Loucy (cell line): Measurements from ENCODE around the gene VPS37C.

Experiments
- H2AFZ ChIP-seq: fragments of 200-600 bp; sonication (generic); 2 replicates; pipeline ENCODE4 v1.6.0; 2016; ENCODE audit warnings: antibody characterized with exemption, mild to moderate bottlenecking, low read length, moderate library complexity
- H3F3A ChIP-seq: fragments of 200-600 bp; 2 replicates; pipeline ENCODE4 v1.6.0; 2016; ENCODE audit warnings: antibody characterized with exemption, low read depth, mild to moderate bottlenecking
- H3K27me3 ChIP-seq: fragments of 200-600 bp; sonication (generic); 2 replicates; pipeline ENCODE4 v1.6.1; 2014; ENCODE audit warnings: low read length, mild to moderate bottlenecking; ENCODE audit not compliant: insufficient read depth, poor library complexity, severe bottlenecking
- H3K36me3 ChIP-seq: fragments of 200-600 bp; sonication (generic); 2 replicates; pipeline ENCODE4 v1.6.1; 2016; ENCODE audit warnings: low read length; ENCODE audit not compliant: insufficient read depth
- H3K4me1 ChIP-seq: fragments of 200-600 bp; sonication (generic); 2 replicates; pipeline ENCODE4 v1.5.1; 2014; ENCODE audit warnings: low read length, mild to moderate bottlenecking; ENCODE audit not compliant: insufficient read depth, poor library complexity, severe bottlenecking
- H3K4me2 ChIP-seq: fragments of 200-600 bp; sonication (generic); 2 replicates; pipeline ENCODE4 v1.6.0; 2014; ENCODE audit warnings: antibody characterized with exemption, low read length, low read depth, mild to moderate bottlenecking; ENCODE audit not compliant: poor library complexity, severe bottlenecking
- H3K4me3 ChIP-seq: fragments of 200-600 bp; sonication (generic); 2 replicates; pipeline ENCODE4 v1.5.1; 2014; ENCODE audit warnings: low read length, mild to moderate bottlenecking, mixed read lengths; ENCODE audit not compliant: poor library complexity, severe bottlenecking
- H3K79me2 ChIP-seq: fragments of 200-600 bp; sonication (generic); 2 replicates; pipeline ENCODE4 v1.6.1; 2014; ENCODE audit warnings: low read length; ENCODE audit not compliant: insufficient read depth
- H3K9ac ChIP-seq: fragments of 200-600 bp; sonication (generic); 2 replicates; pipeline ENCODE4 v1.6.0; 2014; ENCODE audit warnings: mild to moderate bottlenecking, low read depth, low read length, moderate library complexity; ENCODE audit not compliant: poor library complexity, severe bottlenecking
- H3K9me2 ChIP-seq: fragments of 200-600 bp; sonication (generic); replicated peaks from 2 replicates; pipeline ENCODE4 v1.6.1; 2016; ENCODE audit warnings: low read depth, low read length, mixed read lengths
- H3K9me3 ChIP-seq: fragments of 200-600 bp; sonication (generic); 2 replicates; pipeline ENCODE4 v1.6.1; 2014; ENCODE audit warnings: mild to moderate bottlenecking, antibody characterized with exemption, low read length, low read depth; ENCODE audit not compliant: insufficient read depth
- H4K20me1 ChIP-seq: fragments of 200-600 bp; sonication (generic); 2 replicates; pipeline ENCODE4 v1.6.0; 2014; ENCODE audit warnings: antibody characterized with exemption, low read length, mild to moderate bottlenecking; ENCODE audit not compliant: insufficient read depth, poor library complexity, severe bottlenecking
- EZH2phosphoT487 ChIP-seq: fragments of 200-600 bp; IDR thresholded peaks from 2 replicates; pipeline ENCODE4 v1.6.1; 2018; ENCODE audit warnings: antibody characterized with exemption, mild to moderate bottlenecking, moderate library complexity, borderline replicate concordance
- TF ChIP-seq, protein P1 (sequence below): fragments of 200-600 bp; sonication (generic); conservative IDR thresholded peaks from 2 replicates; pipeline ENCODE4 v1.5.1; 2014; ENCODE audit warnings: mild to moderate bottlenecking, antibody characterized with exemption, low read length

Gene VPS37C

GRCh38 chr11:61160487-61161189 is 588 bp downstream of the VPS37C start:
- peak overlapping the region; percentile 83 for H3K9ac ChIP-seq
- peak overlapping the region; percentile 84 for H2AFZ ChIP-seq
- H3K9me3 ChIP-seq = no peaks in the 10 kb centered on the region

DNA sequence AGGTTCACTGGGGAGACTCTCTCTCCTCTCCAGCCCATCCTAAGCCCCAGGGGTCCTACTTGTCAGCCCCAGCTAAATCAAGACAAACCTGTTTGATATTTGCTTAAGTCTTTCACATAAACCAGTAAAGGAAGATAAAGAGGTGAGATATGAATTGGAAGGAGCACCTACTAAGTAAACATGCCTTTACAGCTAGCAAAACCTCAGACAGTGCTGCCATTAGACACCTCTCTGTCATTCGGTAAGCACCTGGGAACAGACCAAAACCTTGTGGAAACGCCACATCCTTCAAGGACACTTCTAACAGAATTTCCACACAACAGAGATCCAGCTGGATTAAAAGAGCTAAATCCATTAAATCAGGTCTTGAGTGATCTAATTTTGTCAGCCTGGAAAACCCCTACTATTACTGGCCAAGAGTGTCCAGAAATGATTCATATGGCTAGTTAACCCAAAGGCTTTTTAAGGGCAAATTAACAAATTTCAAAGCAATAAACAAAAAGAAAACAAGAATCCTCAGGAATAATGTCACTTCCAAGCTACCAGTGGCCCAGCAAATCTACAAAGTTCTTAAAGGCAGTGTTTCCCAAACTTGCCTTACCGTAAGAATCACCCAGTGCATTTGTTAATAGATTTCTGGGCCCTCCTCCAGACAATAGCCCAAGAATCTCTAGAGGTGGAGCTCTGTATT is 2.4 kb downstream of the VPS37C start:
- Histone ChIP-seq H3K79me2 (peaks cover 6% of the 10 kb centered on the region; the same call in 1 of the 2 replicates), H3K9me2 (no peaks in the 10 kb centered on the region), H3F3A (peaks cover 12% of the 10 kb centered on the region; the same call in 1 of the 2 replicates), H3K36me3 (no peaks in the 10 kb centered on the region), H3K4me2 (peak overlapping the region; percentile 1), H3K9ac (no peak overlapping the region), H3K4me3 (no peak overlapping the region), H4K20me1 (no peaks in the 10 kb centered on the region), H3K9me3 (peaks cover 12% of the 10 kb centered on the region; the same call in 1 of the 2 replicates), H2AFZ (no peak overlapping the region), H3K27me3 (no peaks in the 10 kb centered on the region), H3K4me1 (peaks cover 22% of the 10 kb centered on the region)
- TF ChIP-seq, protein P1, sequence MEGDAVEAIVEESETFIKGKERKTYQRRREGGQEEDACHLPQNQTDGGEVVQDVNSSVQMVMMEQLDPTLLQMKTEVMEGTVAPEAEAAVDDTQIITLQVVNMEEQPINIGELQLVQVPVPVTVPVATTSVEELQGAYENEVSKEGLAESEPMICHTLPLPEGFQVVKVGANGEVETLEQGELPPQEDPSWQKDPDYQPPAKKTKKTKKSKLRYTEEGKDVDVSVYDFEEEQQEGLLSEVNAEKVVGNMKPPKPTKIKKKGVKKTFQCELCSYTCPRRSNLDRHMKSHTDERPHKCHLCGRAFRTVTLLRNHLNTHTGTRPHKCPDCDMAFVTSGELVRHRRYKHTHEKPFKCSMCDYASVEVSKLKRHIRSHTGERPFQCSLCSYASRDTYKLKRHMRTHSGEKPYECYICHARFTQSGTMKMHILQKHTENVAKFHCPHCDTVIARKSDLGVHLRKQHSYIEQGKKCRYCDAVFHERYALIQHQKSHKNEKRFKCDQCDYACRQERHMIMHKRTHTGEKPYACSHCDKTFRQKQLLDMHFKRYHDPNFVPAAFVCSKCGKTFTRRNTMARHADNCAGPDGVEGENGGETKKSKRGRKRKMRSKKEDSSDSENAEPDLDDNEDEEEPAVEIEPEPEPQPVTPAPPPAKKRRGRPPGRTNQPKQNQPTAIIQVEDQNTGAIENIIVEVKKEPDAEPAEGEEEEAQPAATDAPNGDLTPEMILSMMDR = no peak
- TF ChIP-seq EZH2phosphoT487 = no peak

More at GRCh38 chr11:61160487-61161189, 588 bp downstream of the VPS37C start:
- H3K27me3 ChIP-seq = no peaks in the 10 kb centered on the region
- H3K36me3 ChIP-seq = no peaks in the 10 kb centered on the region
- no peaks in the 10 kb centered on the region for H3K9me2 ChIP-seq
- peaks cover 22% of the 10 kb centered on the region for H3K4me1 ChIP-seq
- TF ChIP-seq EZH2phosphoT487 = no peak
- TF ChIP-seq, protein P1 = no peak
- H3K4me2 ChIP-seq = peak overlapping the region; percentile 91
- H3F3A ChIP-seq = peaks cover 12% of the 10 kb centered on the region; the same call in 1 of the 2 replicates
- H3K4me3 ChIP-seq = peak overlapping the region; percentile 76
- no peaks in the 10 kb centered on the region for H4K20me1 ChIP-seq
- peaks cover 6% of the 10 kb centered on the region; the same call in 1 of the 2 replicates for H3K79me2 ChIP-seq

GRCh38 chr11:61157743-61158142 is 3.5 kb downstream of the VPS37C start:
- peaks cover 6% of the 10 kb centered on the region; the same call in 1 of the 2 replicates for H3K79me2 ChIP-seq

More at GRCh38 chr11:61157743-61158142, 3.5 kb downstream of the VPS37C start:
- Histone ChIP-seq H3K4me2 (no peak overlapping the region), H2AFZ (no peak overlapping the region), H4K20me1 (no peaks in the 10 kb centered on the region), H3K36me3 (no peaks in the 10 kb centered on the region), H3K9me2 (no peaks in the 10 kb centered on the region), H3K27me3 (no peaks in the 10 kb centered on the region), H3K9me3 (peaks cover 12% of the 10 kb centered on the region; the same call in 1 of the 2 replicates), H3K9ac (no peak overlapping the region), H3K4me3 (no peak overlapping the region), H3K4me1 (peaks cover 22% of the 10 kb centered on the region), H3F3A (peaks cover 12% of the 10 kb centered on the region; the same call in 1 of the 2 replicates)
- TF ChIP-seq, protein P1 = no peak
- TF ChIP-seq EZH2phosphoT487 = no peak
